ENCODE data around the gene DHX58. TPM values are rescaled to one million over a fixed set of nuclear protein-coding genes. Genes with fewer than 3 reads are reported as not detected.
"Not testable (repeated sequence)": the region's sequence is repeated elsewhere in the genome, so short reads cannot be mapped to it uniquely, and the experiment has no call there.

The DHX58 gene
- polyA plus RNA-seq: 10 to 100 TPM; 11.4 to 33.8 (median 13.7) TPM
- long read RNA-seq, donor 1: 0 reads
- long read RNA-seq, donor 2: 0 reads
- long read RNA-seq, donor 3, partial matches to known transcripts: 0 of 1 reads
- long read RNA-seq, donor 3, other reads (novel, unspliced or antisense): 0 of 1 reads
- long read RNA-seq, donor 4: 0 reads
- long read RNA-seq, donor 5: 0 reads
- long read RNA-seq, donor 6, partial matches to known transcripts: 0 of 1 reads
- long read RNA-seq, donor 6, other reads (novel, unspliced or antisense): 0 of 1 reads
- long read RNA-seq, donor 7: 0 reads
- long read RNA-seq, donor 8: 0 reads
- long read RNA-seq, donor 9: 0 reads
- long read RNA-seq, donor 10, partial matches to known transcripts: 0 of 1 reads
- long read RNA-seq, donor 10, other reads (novel, unspliced or antisense): 0 of 1 reads

- peak within 1 kb of the TSS; percentile 82 to 97 (median 89) for H3K27ac ChIP-seq (ENCODE audit: low read depth in 1 of 3, low read length in 2 of 3)
- no peaks in the 10 kb centered on the region for H3K9me3 ChIP-seq (ENCODE audit: control insufficient read depth in 2 of 2, insufficient read depth in 1 of 2, low read depth in 1 of 2, low read length in 1 of 2)
- DNase-seq (peak; percentile 92 to 93), FAIRE-seq (no peak)
- peaks cover 0 to 20% (median 0%) of the 10 kb centered on the region in 3 donors for H3K4me1 ChIP-seq (ENCODE audit: control insufficient read depth in 3 of 3, insufficient read depth in 2 of 3, low read depth in 1 of 3, low read length in 2 of 3)
- WGBS, 3 donors: 0 to 3% (median 1%) methylated on average over 10 of the region's 10 CpGs
- H3K4me3 ChIP-seq (ENCODE audit: low read depth in 1 of 3, low read length in 3 of 3): peak within 1 kb of the TSS; percentile 38 to 60 (median 46)
- H3K36me3 ChIP-seq (ENCODE audit: control insufficient read depth in 3 of 3, insufficient read depth in 2 of 3, low read depth in 1 of 3, low read length in 3 of 3): peaks cover 0 to 74% (median 0%) of the 10 kb centered on the region in 3 donors
- no peaks in the 10 kb centered on the region for H3K27me3 ChIP-seq (ENCODE audit: control insufficient read depth in 3 of 3, insufficient read depth in 3 of 3, low read length in 3 of 3)
These were observed at the start of gene DHX58 for GRCh38 chr17:42112552-42113176. TSS of gene DHX58 (minus strand) at chr17:42112714. CDS start at chr17:42111892, 822 bp downstream.

GRCh38 chr17:42160531-42160910, 48.0 kb upstream of the DHX58 start:
- H3K4me3 ChIP-seq (ENCODE audit: low read depth in 1 of 3, low read length in 3 of 3): no peak overlapping the region
- H3K27me3 ChIP-seq (ENCODE audit: control insufficient read depth in 3 of 3, insufficient read depth in 3 of 3, low read length in 3 of 3): no peaks in the 10 kb centered on the region
- no peak overlapping the region for H3K27ac ChIP-seq (ENCODE audit: low read depth in 1 of 3, low read length in 2 of 3)
- DNase-seq (no peak), FAIRE-seq (no peak)
- no peaks in the 10 kb centered on the region for H3K4me1 ChIP-seq (ENCODE audit: control insufficient read depth in 3 of 3, insufficient read depth in 2 of 3, low read depth in 1 of 3, low read length in 2 of 3)
- H3K9me3 ChIP-seq (ENCODE audit: control insufficient read depth in 2 of 2, insufficient read depth in 1 of 2, low read depth in 1 of 2, low read length in 1 of 2): no peaks in the 10 kb centered on the region
- H3K36me3 ChIP-seq (ENCODE audit: control insufficient read depth in 3 of 3, insufficient read depth in 2 of 3, low read depth in 1 of 3, low read length in 3 of 3): no peaks in the 10 kb centered on the region
- 91 to 98% (median 92%) methylated on average over 7 of the region's 7 CpGs for WGBS, 3 donors

DNA sequence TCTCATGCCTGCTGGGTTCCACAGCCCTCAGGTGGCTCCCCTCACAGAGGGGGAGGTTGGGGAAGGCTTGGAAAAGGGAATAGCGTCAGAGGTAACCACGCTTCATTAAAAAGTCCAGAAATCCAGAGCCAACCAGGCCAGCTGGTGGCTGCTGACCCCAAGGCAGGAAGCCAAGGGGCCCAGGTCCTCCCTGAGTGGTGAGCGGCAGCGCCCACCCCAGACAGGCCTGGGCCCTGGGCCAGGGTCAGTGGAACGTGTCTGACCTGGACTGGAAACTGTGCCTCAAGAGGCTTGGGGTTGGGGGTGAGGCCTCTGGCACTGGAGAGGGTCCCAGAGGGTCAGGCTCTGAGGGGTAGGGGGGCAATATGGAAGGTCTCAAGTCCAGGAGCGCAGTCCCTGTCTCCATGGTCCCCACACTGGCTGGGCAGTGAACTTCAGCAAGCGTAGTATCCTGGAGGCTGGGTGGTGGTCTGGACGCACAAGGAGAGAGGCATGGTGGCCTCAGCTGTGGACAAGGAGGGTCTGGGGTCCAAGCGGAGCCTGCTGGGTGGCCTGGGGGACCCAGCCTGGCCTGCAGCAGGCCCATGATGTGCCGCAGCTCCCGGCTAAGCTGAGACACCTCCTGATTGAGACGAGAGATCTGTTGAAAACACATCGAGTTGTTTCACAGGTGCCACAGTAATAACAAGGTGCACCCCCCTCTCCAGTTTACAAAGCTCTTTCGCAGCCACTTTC, 47.4 kb upstream of the DHX58 start:
- 76 to 77% (median 77%) methylated on average over 14 of the region's 14 CpGs for WGBS, 3 donors
- Histone ChIP-seq H3K27ac (ENCODE audit: low read depth in 1 of 3, low read length in 2 of 3) (no peak overlapping the region), H3K36me3 (ENCODE audit: control insufficient read depth in 3 of 3, insufficient read depth in 2 of 3, low read depth in 1 of 3, low read length in 3 of 3) (no peaks in the 10 kb centered on the region), H3K9me3 (ENCODE audit: control insufficient read depth in 2 of 2, insufficient read depth in 1 of 2, low read depth in 1 of 2, low read length in 1 of 2) (no peaks in the 10 kb centered on the region), H3K4me3 (ENCODE audit: low read depth in 1 of 3, low read length in 3 of 3) (no peak overlapping the region), H3K27me3 (ENCODE audit: control insufficient read depth in 3 of 3, insufficient read depth in 3 of 3, low read length in 3 of 3) (no peaks in the 10 kb centered on the region), H3K4me1 (ENCODE audit: control insufficient read depth in 3 of 3, insufficient read depth in 2 of 3, low read depth in 1 of 3, low read length in 2 of 3) (no peaks in the 10 kb centered on the region)
- DNase-seq (no peak), FAIRE-seq (no peak)

GRCh38 chr17:42155614-42156045, 43.1 kb upstream of the DHX58 start:
- H3K4me3 ChIP-seq (ENCODE audit: low read depth in 1 of 3, low read length in 3 of 3): peak overlapping the region in 1 of 3 donors; percentile 96
- DNase-seq (no peak), FAIRE-seq (no peak)
- H3K27me3 ChIP-seq (ENCODE audit: control insufficient read depth in 3 of 3, insufficient read depth in 3 of 3, low read length in 3 of 3): no peaks in the 10 kb centered on the region
- 38 to 68% (median 67%) methylated on average over 17 of the region's 17 CpGs for WGBS, 3 donors
- peaks cover 2 to 12% (median 3%) of the 10 kb centered on the region in 3 donors for H3K4me1 ChIP-seq (ENCODE audit: control insufficient read depth in 3 of 3, insufficient read depth in 2 of 3, low read depth in 1 of 3, low read length in 2 of 3)
- H3K27ac ChIP-seq (ENCODE audit: low read depth in 1 of 3, low read length in 2 of 3): no peak overlapping the region
- H3K36me3 ChIP-seq (ENCODE audit: control insufficient read depth in 3 of 3, insufficient read depth in 2 of 3, low read depth in 1 of 3, low read length in 3 of 3): peaks cover 0 to 16% (median 2%) of the 10 kb centered on the region in 3 donors
- H3K9me3 ChIP-seq (ENCODE audit: control insufficient read depth in 2 of 2, insufficient read depth in 1 of 2, low read depth in 1 of 2, low read length in 1 of 2): no peaks in the 10 kb centered on the region

DNA sequence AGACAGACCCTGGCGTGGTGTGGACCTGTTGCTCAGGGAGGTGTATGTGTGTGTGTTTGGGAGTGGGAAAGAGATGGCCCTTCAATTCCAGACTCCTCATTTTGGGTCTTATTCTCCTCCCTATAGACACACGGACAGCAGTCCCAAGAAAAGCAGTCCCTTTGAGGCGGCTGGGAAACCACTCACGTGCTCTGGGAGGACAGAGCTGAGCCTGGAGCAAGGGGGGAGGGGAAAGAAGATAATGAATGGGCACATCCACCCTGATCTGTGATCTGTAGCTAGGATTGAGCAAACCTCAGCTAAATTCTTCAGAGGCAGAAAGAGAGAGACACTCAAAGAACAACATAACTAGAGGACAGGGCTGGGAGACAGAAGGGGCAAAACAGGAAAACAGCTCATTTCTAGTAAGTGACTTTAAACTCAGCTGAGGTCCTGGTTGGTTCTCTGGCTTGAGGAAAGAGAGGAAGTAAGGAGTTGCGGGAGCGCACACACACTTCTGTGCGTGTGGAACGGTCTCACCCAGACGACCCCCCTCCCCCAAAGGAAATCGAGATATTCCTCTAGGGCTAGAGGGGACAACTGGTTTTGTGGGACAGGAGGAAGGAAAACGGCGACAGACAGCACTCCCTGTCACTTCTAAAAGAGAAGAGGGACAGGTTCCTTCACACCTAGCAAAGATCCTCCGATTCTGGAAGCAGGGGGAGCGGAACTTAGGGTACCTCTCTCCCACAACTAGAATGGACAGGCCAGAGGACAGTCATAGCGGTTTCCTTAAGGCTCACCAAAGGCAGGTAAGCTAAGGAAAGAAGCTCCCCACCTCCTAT, 41.6 kb upstream of the DHX58 start:
- 3 to 6% (median 4%) methylated on average over 15 of the region's 15 CpGs for WGBS, 3 donors
- peak; percentile 48 to 70 for DNase-seq
- FAIRE-seq: no peak
- peak overlapping the region; percentile 47 to 83 (median 82) for H3K27ac ChIP-seq (ENCODE audit: low read depth in 1 of 3, low read length in 2 of 3)
- H3K4me3 ChIP-seq (ENCODE audit: low read depth in 1 of 3, low read length in 3 of 3): peak overlapping the region; percentile 94 to 96 (median 96)
- H3K27me3 ChIP-seq (ENCODE audit: control insufficient read depth in 3 of 3, insufficient read depth in 3 of 3, low read length in 3 of 3): no peaks in the 10 kb centered on the region
- peaks cover 0 to 27% (median 3%) of the 10 kb centered on the region in 3 donors for H3K36me3 ChIP-seq (ENCODE audit: control insufficient read depth in 3 of 3, insufficient read depth in 2 of 3, low read depth in 1 of 3, low read length in 3 of 3)
- H3K4me1 ChIP-seq (ENCODE audit: control insufficient read depth in 3 of 3, insufficient read depth in 2 of 3, low read depth in 1 of 3, low read length in 2 of 3): peaks cover 3 to 12% (median 4%) of the 10 kb centered on the region in 3 donors
- no peaks in the 10 kb centered on the region for H3K9me3 ChIP-seq (ENCODE audit: control insufficient read depth in 2 of 2, insufficient read depth in 1 of 2, low read depth in 1 of 2, low read length in 1 of 2)

GRCh38 chr17:42146911-42147607, 34.5 kb upstream of the DHX58 start:
- no peaks in the 10 kb centered on the region for H3K27me3 ChIP-seq (ENCODE audit: control insufficient read depth in 3 of 3, insufficient read depth in 3 of 3, low read length in 3 of 3)
- peaks cover 2 to 7% (median 4%) of the 10 kb centered on the region in 3 donors for H3K4me1 ChIP-seq (ENCODE audit: control insufficient read depth in 3 of 3, insufficient read depth in 2 of 3, low read depth in 1 of 3, low read length in 2 of 3)
- WGBS, 3 donors: 85 to 89% (median 86%) methylated on average over 13 of the region's 13 CpGs
- no peak overlapping the region for H3K4me3 ChIP-seq (ENCODE audit: low read depth in 1 of 3, low read length in 3 of 3)
- no peak overlapping the region for H3K27ac ChIP-seq (ENCODE audit: low read depth in 1 of 3, low read length in 2 of 3)
- DNase-seq (no peak), FAIRE-seq (no peak)
- no peaks in the 10 kb centered on the region for H3K9me3 ChIP-seq (ENCODE audit: control insufficient read depth in 2 of 2, insufficient read depth in 1 of 2, low read depth in 1 of 2, low read length in 1 of 2)
- H3K36me3 ChIP-seq (ENCODE audit: control insufficient read depth in 3 of 3, insufficient read depth in 2 of 3, low read depth in 1 of 3, low read length in 3 of 3): peaks cover 7 to 72% (median 17%) of the 10 kb centered on the region in 3 donors

GRCh38 chr17:42143138-42143537, 30.6 kb upstream of the DHX58 start:
- FAIRE-seq; H3K4me3 ChIP-seq (ENCODE audit: low read depth in 1 of 3, low read length in 3 of 3); H3K9me3 ChIP-seq (ENCODE audit: control insufficient read depth in 2 of 2, insufficient read depth in 1 of 2, low read depth in 1 of 2, low read length in 1 of 2); H3K27ac ChIP-seq (ENCODE audit: low read depth in 1 of 3, low read length in 2 of 3); DNase-seq; H3K27me3 ChIP-seq (ENCODE audit: control insufficient read depth in 3 of 3, insufficient read depth in 3 of 3, low read length in 3 of 3); H3K4me1 ChIP-seq (ENCODE audit: control insufficient read depth in 3 of 3, insufficient read depth in 2 of 3, low read depth in 1 of 3, low read length in 2 of 3): not testable (repeated sequence)
- peaks cover 9 to 75% (median 17%) of the 10 kb centered on the region in 3 donors for H3K36me3 ChIP-seq (ENCODE audit: control insufficient read depth in 3 of 3, insufficient read depth in 2 of 3, low read depth in 1 of 3, low read length in 3 of 3)
- WGBS, 3 donors: 82 to 91% (median 91%) methylated on average over 4 of the region's 4 CpGs

Data from small intestine (tissue), 16 donors.